H9 (cell line): ENCODE data around the gene BRCA1. TPM values are rescaled to one million over a fixed set of nuclear protein-coding genes. Genes with fewer than 3 reads are reported as not detected.
"Not testable (repeated sequence)": the region's sequence is repeated elsewhere in the genome, so short reads cannot be mapped to it uniquely, and the experiment has no call there.

Experiments used
- DNase-seq: peaks from one replicate; pipeline ENCODE4 v3.0.0-alpha.2; 2017
- H2AFZ ChIP-seq: one replicate; pipeline ENCODE4 v1.6.1; 2013; ENCODE audit warnings: mild to moderate bottlenecking, low read length, control low read depth, moderate library complexity
- H2AK5ac ChIP-seq: 2 replicates; pipeline ENCODE4 v1.6.1; 2013; ENCODE audit warnings: low read length, control low read depth, mixed read lengths; ENCODE audit not compliant: insufficient read length
- H2BK120ac ChIP-seq: one replicate; pipeline ENCODE4 v1.6.1; 2013; ENCODE audit warnings: low read depth, mild to moderate bottlenecking, low read length, control low read depth, inconsistent platforms; ENCODE audit not compliant: poor library complexity, severe bottlenecking
- H2BK12ac ChIP-seq: 2 replicates; pipeline ENCODE4 v1.6.1; 2013; ENCODE audit warnings: low read length, control low read depth, mixed read lengths, low read depth; ENCODE audit not compliant: insufficient read length
- H2BK15ac ChIP-seq: 2 replicates; pipeline ENCODE4 v1.6.1; 2013; ENCODE audit warnings: low read depth, low read length, control low read depth
- H2BK20ac ChIP-seq: one replicate; pipeline ENCODE4 v1.6.1; 2013; ENCODE audit warnings: low read depth, mild to moderate bottlenecking, low read length, control low read depth, inconsistent platforms; ENCODE audit not compliant: poor library complexity, severe bottlenecking
- H2BK5ac ChIP-seq: 2 replicates; pipeline ENCODE4 v1.6.1; 2013; ENCODE audit warnings: low read length, control low read depth, mixed read lengths; ENCODE audit not compliant: insufficient read length
- H3K14ac ChIP-seq: 2 replicates; pipeline ENCODE4 v1.6.1; 2013; ENCODE audit warnings: low read length, control low read depth; ENCODE audit not compliant: insufficient read depth
- H3K18ac ChIP-seq: 2 replicates; pipeline ENCODE4 v1.6.1; 2013; ENCODE audit warnings: low read depth, mild to moderate bottlenecking, mixed read lengths, low read length, control low read depth; ENCODE audit not compliant: insufficient read length
- H3K23ac ChIP-seq: 2 replicates; pipeline ENCODE4 v1.6.1; 2013; ENCODE audit warnings: low read length, control low read depth, mixed read lengths, low read depth; ENCODE audit not compliant: insufficient read length
- H3K23me2 ChIP-seq: 2 replicates; pipeline ENCODE4 v1.6.1; 2013; ENCODE audit warnings: low read depth, mild to moderate bottlenecking, mixed read lengths, low read length, control low read depth; ENCODE audit not compliant: insufficient read length, poor library complexity, severe bottlenecking
- H3K27ac ChIP-seq: 2 replicates; pipeline ENCODE4 v1.5.1; 2013; ENCODE audit warnings: low read length, control low read depth, mixed read lengths, low read depth; ENCODE audit not compliant: insufficient read length
- H3K27me3 ChIP-seq: 2 replicates; pipeline ENCODE4 v1.6.1; 2013; ENCODE audit warnings: low read length, control low read depth, inconsistent platforms; ENCODE audit not compliant: insufficient read depth
- H3K4ac ChIP-seq: 2 replicates; pipeline ENCODE4 v1.6.1; 2013; ENCODE audit warnings: low read depth, mild to moderate bottlenecking, control low read depth, inconsistent platforms, low read length, moderate library complexity
- H3K4me1 ChIP-seq: 2 replicates; pipeline ENCODE4 v1.6.1; 2013; ENCODE audit warnings: low read length, control low read depth, inconsistent platforms; ENCODE audit not compliant: insufficient read depth
- H3K4me2 ChIP-seq: 2 replicates; pipeline ENCODE4 v1.6.1; 2013; ENCODE audit warnings: low read length, control low read depth, mixed read lengths; ENCODE audit not compliant: insufficient read length, insufficient read depth
- H3K56ac ChIP-seq: 2 replicates; pipeline ENCODE4 v1.6.1; 2013; ENCODE audit warnings: low read depth, mild to moderate bottlenecking, mixed read lengths, low read length, control low read depth; ENCODE audit not compliant: insufficient read length
- H3K79me1 ChIP-seq: 2 replicates; pipeline ENCODE4 v1.6.1; 2013; ENCODE audit warnings: low read depth, mild to moderate bottlenecking, moderate library complexity, low read length, control low read depth, inconsistent platforms; ENCODE audit not compliant: insufficient read depth, poor library complexity, severe bottlenecking
- H3K79me2 ChIP-seq: 2 replicates; pipeline ENCODE4 v1.6.1; 2013; ENCODE audit warnings: low read length, control low read depth, inconsistent platforms; ENCODE audit not compliant: insufficient read depth
- H3K9ac ChIP-seq: 2 replicates; pipeline ENCODE4 v1.6.1; 2013; ENCODE audit warnings: low read length, control low read depth, mixed read lengths; ENCODE audit not compliant: insufficient read length; ENCODE audit errors: extremely low read depth
- H3K9me3 ChIP-seq: one replicate; pipeline ENCODE4 v1.6.1; 2013; ENCODE audit warnings: low read depth, low read length, inconsistent platforms; ENCODE audit not compliant: control insufficient read depth
- H3T11ph ChIP-seq: one replicate; pipeline ENCODE4 v1.6.1; 2013; ENCODE audit warnings: mild to moderate bottlenecking, low read length, control low read depth, inconsistent platforms
- H4K20me1 ChIP-seq: one replicate; pipeline ENCODE4 v1.6.1; 2013; ENCODE audit not compliant: control insufficient read depth, insufficient read length, insufficient read depth
- H4K5ac ChIP-seq: 2 replicates; pipeline ENCODE4 v1.6.1; 2013; ENCODE audit warnings: low read depth, mild to moderate bottlenecking, mixed read lengths, low read length, control low read depth; ENCODE audit not compliant: insufficient read length
- H4K8ac ChIP-seq: replicated peaks from 2 replicates; pipeline ENCODE4 v1.6.1; 2013; ENCODE audit warnings: low read length, control low read depth, mixed read lengths, low read depth; ENCODE audit not compliant: insufficient read length
- H4K91ac ChIP-seq: 2 replicates; pipeline ENCODE4 v1.6.1; 2013; ENCODE audit warnings: low read depth, mild to moderate bottlenecking, moderate library complexity, mixed read lengths, low read length, control low read depth; ENCODE audit not compliant: insufficient read length
- H3K27ac Mint-ChIP-seq, 3 experiments: 2 replicates in 2 of 3; 3 replicates in 1 of 3; pipeline ENCODE4 v1.8.0; 2020 to 2021; ENCODE audit warnings: mixed read lengths in 3 of 3, mild to moderate bottlenecking in 1 of 3, moderate library complexity in 1 of 3
- H3K27me3 Mint-ChIP-seq: 2 replicates; pipeline ENCODE4 v1.8.0; 2021; ENCODE audit warnings: low read depth, mild to moderate bottlenecking, moderate library complexity, mixed read lengths
- H3K36me3 Mint-ChIP-seq, 3 experiments: 2 replicates in 2 of 3; 3 replicates in 1 of 3; pipeline ENCODE4 v1.8.0; 2020 to 2021; ENCODE audit warnings: low read depth in 3 of 3, mixed read lengths in 3 of 3; ENCODE audit not compliant: insufficient read depth in 1 of 3
- H3K4me1 Mint-ChIP-seq, 2 experiments: 2 replicates each; pipeline ENCODE4 v1.8.0; 2020; ENCODE audit warnings: mixed read lengths in 2 of 2
- H3K4me3 Mint-ChIP-seq, 2 experiments: 2 replicates in 1 of 2; 3 replicates in 1 of 2; pipeline ENCODE4 v1.8.0; 2020 to 2021; ENCODE audit warnings: mild to moderate bottlenecking in 2 of 2, mixed read lengths in 2 of 2, moderate library complexity in 1 of 2
- H3K9me3 Mint-ChIP-seq, 2 experiments: 2 replicates in 1 of 2; 3 replicates in 1 of 2; pipeline ENCODE4 v1.8.0; 2020; ENCODE audit warnings: mild to moderate bottlenecking in 2 of 2, mixed read lengths in 2 of 2, moderate library complexity in 1 of 2
- WGBS: extraction: QIAGEN DNeasy Blood & Tissue Kit; methylation state at CpG from one replicate; pipeline ENCODE4 v1.1.7; 2013; ENCODE audit warnings: missing lambda C conversion rate, low lambda C conversion rate, mixed read lengths; ENCODE audit not compliant: insufficient read length; ENCODE audit errors: extremely low coverage; 5-methylcytosine and 5-hydroxymethylcytosine counted together
- total RNA-seq: library from RNA; stranded (reverse); gene quantifications from 2 replicates; pipeline ENCODE4 v1.2.1, GENCODE V29; 2021
- TF ChIP-seq, protein P1 (sequence below): fragments of 200-600 bp; sonication (generic); conservative IDR thresholded peaks from 3 replicates; pipeline ENCODE4 v1.8.0; 2021; ENCODE audit warnings: antibody characterized with exemption, mild to moderate bottlenecking

The BRCA1 gene
- total RNA-seq, 1 experiment from 2014 or later = 32.3 TPM

DNA sequence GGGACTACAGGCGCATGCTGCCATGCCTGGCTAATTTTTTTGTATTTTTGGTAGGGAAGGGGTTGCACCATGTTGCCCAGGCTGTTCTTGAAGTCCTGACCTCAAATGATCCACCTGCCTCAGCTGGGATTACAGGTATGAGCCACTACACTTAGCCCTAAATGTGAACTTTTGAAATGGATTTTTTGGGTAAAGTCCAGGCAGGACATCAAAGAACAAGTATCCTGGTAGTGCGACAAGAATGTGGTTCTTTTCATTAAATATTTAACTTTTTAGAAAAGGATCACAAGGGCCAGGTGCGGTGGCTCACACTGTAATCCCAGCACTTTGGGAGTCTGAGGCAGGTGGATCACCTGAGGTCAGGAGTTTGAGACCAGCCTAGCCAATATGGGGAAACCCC is 30.5 kb upstream of the BRCA1 start:
- no peak overlapping the region for H3K23ac ChIP-seq
- no CpG with 5 or more reads among the region's 3 CpGs for WGBS
- H4K91ac ChIP-seq = no peak overlapping the region
- H3K18ac ChIP-seq = no peak overlapping the region
- no peaks in the 10 kb centered on the region for H3K4me1 ChIP-seq
- H2BK20ac ChIP-seq = no peak overlapping the region
- H3K27me3 ChIP-seq = no peaks in the 10 kb centered on the region
- no peak overlapping the region for H3K14ac ChIP-seq
- no peak overlapping the region for H2AK5ac ChIP-seq
- H3K36me3 Mint-ChIP-seq = peaks cover 13 to 26% (median 23%) of the 10 kb centered on the region in 3 experiments
- H2BK12ac ChIP-seq = no peak overlapping the region
- H3K27me3 Mint-ChIP-seq = no peaks in the 10 kb centered on the region; the same call in 1 of the 2 replicates
- no peak overlapping the region for H4K8ac ChIP-seq
- no peak for DNase-seq
- no peak overlapping the region for H3T11ph ChIP-seq
- no peak overlapping the region for H3K27ac Mint-ChIP-seq
- H2BK120ac ChIP-seq = no peak overlapping the region
- no peak overlapping the region for H3K9ac ChIP-seq
- H3K4me1 Mint-ChIP-seq = no peaks in the 10 kb centered on the region; a peak in 1 of 4 replicates
- H3K27ac ChIP-seq = no peak overlapping the region
- no peaks in the 10 kb centered on the region for H3K9me3 ChIP-seq
- H3K79me1 ChIP-seq = no peaks in the 10 kb centered on the region
- no peak overlapping the region for H3K4ac ChIP-seq
- H2AFZ ChIP-seq = no peak overlapping the region
- no peaks in the 10 kb centered on the region for H3K23me2 ChIP-seq
- no peak overlapping the region for H2BK15ac ChIP-seq
- no peak overlapping the region for H3K56ac ChIP-seq
- no peak overlapping the region for H3K4me3 Mint-ChIP-seq
- H4K5ac ChIP-seq = no peak overlapping the region
- H3K4me2 ChIP-seq = no peak overlapping the region
- H3K9me3 Mint-ChIP-seq = peaks cover 8 to 9% of the 10 kb centered on the region in 2 experiments
- H3K79me2 ChIP-seq = no peaks in the 10 kb centered on the region
- H4K20me1 ChIP-seq = no peaks in the 10 kb centered on the region
- H2BK5ac ChIP-seq = no peak overlapping the region
- TF ChIP-seq, protein P1, sequence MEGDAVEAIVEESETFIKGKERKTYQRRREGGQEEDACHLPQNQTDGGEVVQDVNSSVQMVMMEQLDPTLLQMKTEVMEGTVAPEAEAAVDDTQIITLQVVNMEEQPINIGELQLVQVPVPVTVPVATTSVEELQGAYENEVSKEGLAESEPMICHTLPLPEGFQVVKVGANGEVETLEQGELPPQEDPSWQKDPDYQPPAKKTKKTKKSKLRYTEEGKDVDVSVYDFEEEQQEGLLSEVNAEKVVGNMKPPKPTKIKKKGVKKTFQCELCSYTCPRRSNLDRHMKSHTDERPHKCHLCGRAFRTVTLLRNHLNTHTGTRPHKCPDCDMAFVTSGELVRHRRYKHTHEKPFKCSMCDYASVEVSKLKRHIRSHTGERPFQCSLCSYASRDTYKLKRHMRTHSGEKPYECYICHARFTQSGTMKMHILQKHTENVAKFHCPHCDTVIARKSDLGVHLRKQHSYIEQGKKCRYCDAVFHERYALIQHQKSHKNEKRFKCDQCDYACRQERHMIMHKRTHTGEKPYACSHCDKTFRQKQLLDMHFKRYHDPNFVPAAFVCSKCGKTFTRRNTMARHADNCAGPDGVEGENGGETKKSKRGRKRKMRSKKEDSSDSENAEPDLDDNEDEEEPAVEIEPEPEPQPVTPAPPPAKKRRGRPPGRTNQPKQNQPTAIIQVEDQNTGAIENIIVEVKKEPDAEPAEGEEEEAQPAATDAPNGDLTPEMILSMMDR = no peak

- H4K8ac ChIP-seq, H4K91ac ChIP-seq, H2AFZ ChIP-seq, H3K4me1 Mint-ChIP-seq, H4K20me1 ChIP-seq, H3K4ac ChIP-seq, H3K4me2 ChIP-seq, H2BK5ac ChIP-seq, H3K27ac Mint-ChIP-seq, H3K4me3 Mint-ChIP-seq, H3K9ac ChIP-seq, H3K18ac ChIP-seq, H4K5ac ChIP-seq, H3K27me3 Mint-ChIP-seq, DNase-seq, H2BK120ac ChIP-seq, H3K27me3 ChIP-seq, H3K27ac ChIP-seq, H3K23ac ChIP-seq, H3K14ac ChIP-seq, H3K23me2 ChIP-seq, H3K56ac ChIP-seq, H3K9me3 ChIP-seq, H2BK20ac ChIP-seq, H3T11ph ChIP-seq, H2BK15ac ChIP-seq, H3K9me3 Mint-ChIP-seq, H2AK5ac ChIP-seq, H3K4me1 ChIP-seq, H2BK12ac ChIP-seq, H3K79me2 ChIP-seq, H3K79me1 ChIP-seq: not testable (repeated sequence)
- no CpG with 5 or more reads among the region's 3 CpGs for WGBS
- H3K36me3 Mint-ChIP-seq = peaks cover 12 to 18% (median 15%) of the 10 kb centered on the region in 3 experiments
Observed at GRCh38 chr17:43153197-43153835, 28.2 kb upstream of the BRCA1 start.
